MCF 10A (cell line): ENCODE results near the gene GNLY. TPM values are rescaled to one million over a fixed set of nuclear protein-coding genes. Genes with fewer than 3 reads are reported as not detected.

Experiments used
- BruUV-seq: library from RNA; stranded (reverse); fragments of 400-500 nt; replicated peaks from 2 replicates; lab custom pipeline; 2021; lab: Mats Ljungman, UMichigan
- CTCF ChIA-PET: fragments of 300-600 bp; sonication (Branson Sonifier 250); formaldehyde crosslinking; extraction: SDS; loops from one replicate; lab custom pipeline; 2021; ENCODE audit warnings: antibody characterized with exemption, inconsistent platforms; lab: Yijun Ruan, JAX
- POLR2A ChIA-PET: fragments of 300-600, 350-650 bp; sonication (Branson Sonifier 250); formaldehyde crosslinking; extraction: SDS; loops from one replicate; lab custom pipeline; 2020; ENCODE audit warnings: antibody characterized with exemption, inconsistent platforms; lab: Yijun Ruan, JAX
- DNase-seq: peaks from one replicate; pipeline ENCODE4 v3.0.0-alpha.2; 2018; ENCODE audit not compliant: unreplicated experiment
- H3K27ac Mint-ChIP-seq: one replicate; pipeline ENCODE4 v1.8.0; 2022; ENCODE audit warnings: mild to moderate bottlenecking, low read depth, mixed read lengths; ENCODE audit not compliant: unreplicated experiment
- H3K27me3 Mint-ChIP-seq: one replicate; pipeline ENCODE4 v1.8.0; 2022; ENCODE audit warnings: mixed read lengths; ENCODE audit not compliant: insufficient read depth, unreplicated experiment
- H3K36me3 Mint-ChIP-seq: one replicate; pipeline ENCODE4 v1.8.0; 2022; ENCODE audit warnings: mild to moderate bottlenecking, moderate library complexity, mixed read lengths; ENCODE audit not compliant: insufficient read depth, unreplicated experiment
- H3K4me1 Mint-ChIP-seq: one replicate; pipeline ENCODE4 v1.8.0; 2022; ENCODE audit warnings: mixed read lengths; ENCODE audit not compliant: insufficient read depth, unreplicated experiment
- H3K4me3 Mint-ChIP-seq: one replicate; pipeline ENCODE4 v1.8.0; 2022; ENCODE audit warnings: mild to moderate bottlenecking, moderate library complexity, mixed read lengths; ENCODE audit not compliant: unreplicated experiment
- H3K9me3 Mint-ChIP-seq: one replicate; pipeline ENCODE4 v1.8.0; 2022; ENCODE audit warnings: mixed read lengths; ENCODE audit not compliant: unreplicated experiment
- intact Hi-C: fragments of 100-400 bp; cut with micrococcal nuclease; formaldehyde crosslinking; loops from 2 replicates; pipeline ENCODE4 v1.14.1; 2022
- total RNA-seq: library from RNA; stranded (reverse); gene quantifications from 2 replicates; pipeline ENCODE4 v1.2.3, GENCODE V29; 2022
- TF ChIP-seq, protein P1 (sequence below): fragments of 200-600 bp; IDR thresholded peaks from one replicate; pipeline ENCODE4 v1.8.0; 2022; ENCODE audit warnings: antibody characterized with exemption, mild to moderate bottlenecking; ENCODE audit not compliant: unreplicated experiment

The GNLY gene
- total RNA-seq, 1 experiment from 2014 or later: not detected

DNA sequence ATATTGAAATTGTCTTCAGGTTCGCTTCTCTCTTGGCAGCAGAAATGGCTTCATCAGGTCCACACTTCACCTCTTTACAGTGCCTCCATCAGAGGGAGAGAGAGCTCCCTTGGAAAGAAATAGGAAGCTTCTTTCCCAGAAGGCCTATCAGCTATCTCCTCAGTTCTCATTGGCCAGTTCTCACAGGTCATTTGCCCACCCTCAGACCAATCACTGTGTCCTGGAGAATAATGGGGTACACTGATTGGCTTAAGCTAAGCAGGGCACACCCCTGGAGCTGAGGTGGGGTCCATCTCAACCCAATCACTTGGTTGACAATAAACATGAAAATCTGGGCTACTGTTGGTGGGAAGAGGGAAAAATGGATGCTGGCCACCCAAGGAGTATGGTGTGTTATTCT, 5.2 kb downstream of the GNLY start:
- Mint-ChIP-seq H3K4me1 (peaks cover 37% of the 10 kb centered on the region), H3K27ac (no peak overlapping the region), H3K9me3 (peaks cover 7% of the 10 kb centered on the region), H3K36me3 (no peaks in the 10 kb centered on the region), H3K27me3 (no peaks in the 10 kb centered on the region), H3K4me3 (no peak overlapping the region)
- no peak for DNase-seq
- ChIA-PET CTCF (interaction anchor here (0.9 to 1.0 kb wide), 2 partner anchors 17 to 20 kb away, joined by 3 to 4 read pairs; no protein-coding TSS in a partner anchor), POLR2A (interaction anchor here (0.6 kb wide), 1 partner anchor 13 kb away, joined by 3 read pairs; no protein-coding TSS in a partner anchor)
- TF ChIP-seq, protein P1, sequence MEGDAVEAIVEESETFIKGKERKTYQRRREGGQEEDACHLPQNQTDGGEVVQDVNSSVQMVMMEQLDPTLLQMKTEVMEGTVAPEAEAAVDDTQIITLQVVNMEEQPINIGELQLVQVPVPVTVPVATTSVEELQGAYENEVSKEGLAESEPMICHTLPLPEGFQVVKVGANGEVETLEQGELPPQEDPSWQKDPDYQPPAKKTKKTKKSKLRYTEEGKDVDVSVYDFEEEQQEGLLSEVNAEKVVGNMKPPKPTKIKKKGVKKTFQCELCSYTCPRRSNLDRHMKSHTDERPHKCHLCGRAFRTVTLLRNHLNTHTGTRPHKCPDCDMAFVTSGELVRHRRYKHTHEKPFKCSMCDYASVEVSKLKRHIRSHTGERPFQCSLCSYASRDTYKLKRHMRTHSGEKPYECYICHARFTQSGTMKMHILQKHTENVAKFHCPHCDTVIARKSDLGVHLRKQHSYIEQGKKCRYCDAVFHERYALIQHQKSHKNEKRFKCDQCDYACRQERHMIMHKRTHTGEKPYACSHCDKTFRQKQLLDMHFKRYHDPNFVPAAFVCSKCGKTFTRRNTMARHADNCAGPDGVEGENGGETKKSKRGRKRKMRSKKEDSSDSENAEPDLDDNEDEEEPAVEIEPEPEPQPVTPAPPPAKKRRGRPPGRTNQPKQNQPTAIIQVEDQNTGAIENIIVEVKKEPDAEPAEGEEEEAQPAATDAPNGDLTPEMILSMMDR: no peak
- intact Hi-C loops: no loop called here
- no TSS peak for BruUV-seq

DNA sequence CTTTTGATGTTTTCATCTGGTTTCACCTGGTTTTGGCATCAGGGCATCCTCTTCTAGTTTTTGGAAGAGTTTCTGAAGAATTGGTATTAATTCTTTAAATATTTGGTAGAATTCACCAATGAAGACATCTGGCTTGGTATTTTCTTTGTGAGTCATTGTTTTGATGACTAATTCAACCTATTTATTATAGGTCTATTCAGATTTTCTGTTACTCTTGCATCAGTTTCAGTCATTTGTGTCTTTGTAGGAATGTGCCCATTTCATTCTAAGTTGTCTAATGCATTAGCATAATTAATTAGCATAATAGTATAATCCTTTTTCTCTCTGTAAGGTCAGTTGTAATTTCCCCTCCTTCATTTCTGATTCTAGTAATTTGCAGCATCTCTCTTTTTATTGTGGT, 8.0 kb downstream of the GNLY start:
- no peaks in the 10 kb centered on the region for H3K27me3 Mint-ChIP-seq
- H3K4me3 Mint-ChIP-seq: peak overlapping the region; percentile 64
- H3K36me3 Mint-ChIP-seq: no peaks in the 10 kb centered on the region
- DNase-seq: peak; percentile 76
- H3K4me1 Mint-ChIP-seq: peaks cover 59% of the 10 kb centered on the region
- peaks cover 7% of the 10 kb centered on the region for H3K9me3 Mint-ChIP-seq
- TF ChIP-seq, protein P1: no peak
- ChIA-PET POLR2A (interaction anchor here (0.8 to 2.1 kb wide), 3 partner anchors 20 to 32 kb away, joined by 4 to 8 read pairs (median 4); no protein-coding TSS in a partner anchor), CTCF (interaction anchor here (1.2 to 1.7 kb wide), 2 partner anchors 23 to 27 kb away, joined by 4 to 5 read pairs; no protein-coding TSS in a partner anchor)
- H3K27ac Mint-ChIP-seq: peak overlapping the region; percentile 94
- intact Hi-C loops: no loop called here
- BruUV-seq: no TSS peak

GRCh38 chr2:85702800-85703199, 8.6 kb downstream of the GNLY start:
- Mint-ChIP-seq H3K36me3 (no peaks in the 10 kb centered on the region), H3K9me3 (peaks cover 7% of the 10 kb centered on the region), H3K27me3 (no peaks in the 10 kb centered on the region), H3K27ac (peak overlapping the region; percentile 94), H3K4me3 (peak overlapping the region; percentile 64), H3K4me1 (peaks cover 61% of the 10 kb centered on the region)
- intact Hi-C loops: no loop called here
- CTCF ChIA-PET: interaction anchor here (1.2 to 8.9 kb wide), 3 partner anchors 23 to 67 kb away, joined by 4 to 98 read pairs (median 5); no protein-coding TSS in a partner anchor
- no peak for DNase-seq
- TF ChIP-seq, protein P1: no peak
- POLR2A ChIA-PET: interaction anchor here (1.1 to 2.1 kb wide), 2 partner anchors 10 to 21 kb away, joined by 3 to 8 read pairs; no protein-coding TSS in a partner anchor
- no TSS peak for BruUV-seq

DNA sequence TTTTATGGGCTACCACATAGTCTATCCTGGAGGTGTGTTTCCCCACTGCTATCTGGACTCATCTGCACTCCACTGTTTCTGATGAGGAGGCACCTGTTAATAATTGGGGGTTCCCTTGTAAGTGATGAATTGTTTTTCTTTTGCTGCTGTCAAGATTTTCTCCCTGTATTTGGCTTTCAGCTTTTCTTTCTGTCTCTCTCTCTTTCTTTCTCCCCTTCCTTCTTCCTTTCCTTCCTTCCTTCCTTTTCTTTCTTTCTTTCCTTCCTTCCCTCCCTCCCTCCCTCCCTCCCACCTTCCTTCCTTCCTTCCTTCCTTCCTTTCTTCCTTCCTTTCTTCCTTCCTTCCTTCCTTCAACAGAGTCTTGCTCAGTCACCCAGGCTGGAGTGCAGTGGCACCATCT, 9.2 kb downstream of the GNLY start:
- peak overlapping the region; percentile 94 for H3K27ac Mint-ChIP-seq

More for the DNA sequence above, 9.2 kb downstream of the GNLY start:
- no peak for DNase-seq
- ChIA-PET POLR2A (interaction anchor here (0.6 to 2.1 kb wide), 3 partner anchors 10 to 126 kb away, joined by 3 to 8 read pairs (median 5); partner anchors contain the start of gene VAMP8), CTCF (interaction anchor here (1.2 to 8.9 kb wide), 5 partner anchors 10 to 67 kb away, joined by 3 to 166 read pairs (median 5); no protein-coding TSS in a partner anchor)
- no peaks in the 10 kb centered on the region for H3K27me3 Mint-ChIP-seq
- H3K36me3 Mint-ChIP-seq: no peaks in the 10 kb centered on the region
- peak overlapping the region; percentile 64 for H3K4me3 Mint-ChIP-seq
- H3K9me3 Mint-ChIP-seq: peaks cover 7% of the 10 kb centered on the region
- BruUV-seq: no TSS peak
- peaks cover 61% of the 10 kb centered on the region for H3K4me1 Mint-ChIP-seq
- TF ChIP-seq, protein P1: no peak
- intact Hi-C loops: no loop called here
